DMS153 (cell line): Measurements from ENCODE around the gene KDM5B.

Experiments used
- DNase-seq: peaks from one replicate; lab custom pipeline; 2025; lab: John Stamatoyannopoulos, UW

Gene KDM5B

GRCh38 chr1:202685641-202686040, 122.6 kb downstream of the KDM5B start:
- DNase-seq: no peak

DNA sequence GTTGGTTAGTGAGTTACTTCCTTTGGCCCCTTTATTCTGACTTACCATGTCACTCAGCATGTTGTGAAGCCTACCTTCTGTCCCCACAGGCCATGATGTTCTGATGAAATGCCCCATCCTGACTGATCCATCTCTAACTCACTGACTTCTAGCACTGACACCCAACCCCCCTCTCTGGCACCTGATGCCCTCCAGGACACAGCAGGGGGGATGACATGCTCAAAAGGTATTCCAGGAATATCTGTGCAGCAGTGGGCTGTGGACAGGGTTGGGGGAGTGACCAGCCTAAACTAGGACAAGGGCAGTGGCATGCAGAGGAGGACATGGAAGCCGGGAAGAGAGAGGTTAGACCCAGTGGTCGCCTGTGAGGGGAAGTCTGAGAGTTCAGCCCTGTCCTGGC, 123.5 kb downstream of the KDM5B start:
- no peak for DNase-seq

DNA sequence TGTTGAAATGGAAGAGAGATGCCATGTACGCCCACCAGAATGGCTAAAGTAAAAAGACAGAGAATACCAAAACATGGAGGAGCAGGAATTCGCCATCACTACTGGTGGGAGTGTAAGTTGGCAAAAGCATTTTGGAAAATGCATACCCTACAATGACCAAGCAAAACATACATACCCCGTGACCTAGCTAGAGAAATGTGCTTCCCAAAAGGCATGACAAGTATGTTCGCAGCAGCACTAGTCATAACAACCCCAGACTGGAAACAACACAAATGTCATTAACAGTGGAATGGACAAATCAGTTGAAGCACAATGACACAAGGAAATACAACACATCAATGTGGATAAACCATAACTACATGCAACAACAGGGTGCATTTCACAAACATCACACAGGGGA, 125.2 kb downstream of the KDM5B start:
- DNase-seq: no peak

DNA sequence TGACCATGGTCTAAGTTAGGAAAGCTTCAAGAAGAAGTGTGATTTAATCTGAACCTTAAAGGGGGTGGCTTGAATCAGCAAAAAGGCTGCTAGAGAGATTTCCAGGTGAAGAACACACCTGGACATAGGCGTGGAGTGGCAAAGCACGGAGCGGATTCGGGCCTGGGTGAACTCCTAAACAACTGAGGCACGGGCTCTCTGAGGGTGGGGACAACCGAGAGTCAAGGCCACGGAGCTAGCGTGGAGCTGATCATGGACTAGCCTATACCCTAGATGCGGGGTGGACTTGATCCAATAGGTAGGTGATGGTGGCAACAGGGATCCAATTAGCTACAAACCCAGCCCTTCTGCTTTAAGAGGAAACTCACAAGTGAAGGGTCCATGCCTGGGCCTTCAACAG, 125.7 kb downstream of the KDM5B start:
- DNase-seq: no peak

DNA sequence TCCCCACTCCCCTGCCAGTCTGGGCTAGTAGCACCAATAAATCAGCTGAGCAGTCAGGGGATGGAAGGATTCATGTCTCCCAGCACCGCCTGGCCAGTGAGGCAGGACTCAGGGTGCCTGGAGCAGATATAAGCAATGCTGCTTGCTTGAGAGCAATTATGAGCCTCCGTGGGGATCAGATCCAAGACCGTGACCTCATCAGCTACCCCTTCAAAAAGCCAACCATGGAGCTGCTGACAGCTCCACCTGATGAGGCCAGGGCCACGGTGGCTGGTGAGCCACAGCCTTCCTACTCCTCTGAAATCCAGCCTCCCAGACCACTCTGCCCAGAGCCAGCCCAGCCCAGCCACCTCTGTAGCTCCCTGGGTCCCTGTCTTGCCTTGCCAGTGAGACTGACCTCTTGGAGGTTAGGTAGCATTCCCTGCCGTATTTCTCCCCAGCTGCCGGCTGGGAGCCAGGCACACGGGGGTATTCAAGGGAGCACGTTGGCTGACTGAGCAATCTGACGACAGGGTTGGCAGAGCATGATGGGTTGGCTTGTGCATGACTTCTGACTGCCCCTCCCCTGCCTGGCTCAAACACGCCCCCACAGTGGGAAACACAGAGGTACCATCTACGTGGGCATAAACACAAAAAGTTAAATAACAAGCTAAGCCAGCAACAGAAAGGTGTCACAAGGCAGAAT, 126.3 kb downstream of the KDM5B start:
- DNase-seq: no peak

GRCh38 chr1:202680586-202681352, 127.5 kb downstream of the KDM5B start:
- no peak for DNase-seq

DNA sequence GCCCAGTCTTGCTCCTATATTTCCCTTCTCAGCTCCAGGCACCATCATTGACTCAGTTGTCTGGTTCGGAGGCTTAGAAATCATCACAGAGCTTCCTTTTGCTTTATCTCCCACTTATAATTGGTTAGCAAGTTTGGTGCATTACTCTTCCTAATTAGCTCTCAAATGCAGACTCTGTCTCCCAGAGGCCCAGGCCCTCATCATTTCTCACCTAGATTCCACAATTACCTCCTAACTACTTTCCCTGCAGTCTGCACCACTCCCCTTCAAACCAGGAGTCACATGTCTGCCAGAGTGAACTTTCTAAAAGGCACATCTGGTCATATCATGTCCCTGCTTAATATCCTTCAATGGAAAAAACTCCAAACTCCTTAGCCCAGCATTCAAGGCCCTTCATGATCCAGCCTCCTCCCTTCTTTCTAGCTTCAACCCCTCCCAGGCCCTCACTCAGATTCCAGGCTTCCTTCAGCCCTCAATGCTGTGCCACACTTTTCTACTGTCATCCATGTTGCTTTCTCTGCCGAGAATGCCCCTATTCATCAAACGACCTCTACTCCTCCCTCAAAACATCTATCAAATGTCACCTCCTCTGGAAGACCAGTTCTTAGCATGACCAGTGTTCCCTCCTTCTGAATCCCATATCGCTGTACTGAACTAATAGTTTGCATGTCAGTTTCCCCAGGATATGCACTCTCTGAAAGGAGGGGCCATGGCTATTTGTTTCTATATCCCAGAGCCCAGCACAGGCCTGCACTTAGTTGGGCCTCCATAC, 128.6 kb downstream of the KDM5B start:
- DNase-seq: no peak

DNA sequence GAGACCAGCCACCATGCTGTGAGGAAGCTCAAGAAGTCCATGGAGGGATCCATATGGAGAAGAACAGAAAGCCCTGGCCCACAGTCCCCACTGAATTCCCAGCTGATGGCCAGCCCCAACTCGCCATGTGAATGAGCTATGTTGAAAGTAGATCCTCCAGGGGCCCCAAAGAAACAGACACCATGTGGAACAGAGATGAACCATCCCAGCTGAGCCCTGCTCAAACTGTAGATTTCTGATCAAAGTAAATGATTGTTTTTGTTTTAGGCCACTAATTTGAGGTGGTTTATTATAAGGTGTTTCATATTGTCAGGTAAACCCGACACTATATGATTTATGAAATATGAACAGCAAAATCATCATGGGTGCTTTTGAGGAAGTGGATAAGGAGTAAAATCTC, 130.8 kb downstream of the KDM5B start:
- DNase-seq: no peak
